ENCODE results near the gene DDX43.

DDX43 gene

DNA sequence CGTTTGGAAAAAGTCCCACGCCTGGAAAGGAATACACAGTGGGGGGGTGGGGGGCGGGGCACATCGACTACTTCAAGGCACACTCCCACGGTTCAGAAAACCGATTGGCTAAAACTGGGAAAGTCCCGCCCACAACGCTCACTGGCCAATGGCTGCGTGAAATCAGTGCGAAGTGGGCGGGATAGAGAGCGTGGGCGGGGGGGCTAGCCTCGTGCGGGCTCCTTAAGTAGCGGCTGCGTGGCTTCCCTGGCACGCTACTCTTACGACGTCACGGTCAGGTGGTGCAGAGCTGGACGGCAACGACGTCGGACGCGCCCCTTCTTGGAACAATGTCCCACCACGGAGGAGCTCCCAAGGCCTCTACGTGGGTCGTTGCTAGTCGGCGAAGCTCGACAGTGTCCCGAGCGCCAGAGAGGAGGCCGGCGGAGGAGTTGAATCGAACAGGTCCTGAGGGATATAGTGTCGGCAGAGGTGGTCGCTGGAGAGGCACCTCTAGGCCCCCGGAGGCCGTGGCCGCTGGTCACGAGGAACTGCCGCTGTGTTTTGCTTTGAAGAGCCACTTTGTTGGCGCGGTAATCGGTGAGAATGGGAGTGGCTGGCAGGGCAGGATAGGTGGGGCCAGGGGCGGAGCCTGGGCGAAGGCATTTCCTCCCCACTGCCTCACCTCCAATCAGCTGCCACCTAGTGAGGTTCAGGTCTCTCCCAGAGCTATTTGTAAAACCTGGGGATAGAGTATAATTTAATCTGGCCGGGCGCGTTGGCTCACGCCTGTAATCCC lies at the start of gene DDX43:
Gene DDX43 (plus strand): TSS at position 252 of the 778 bp plus-strand sequence. CDS start 78 bp downstream, at position 330.
- peak; percentile 56 for DNase-seq (ENCODE audit: low spot score)
- in situ Hi-C loops (cut with MboI; ENCODE audit: low pct_unique_long_range_greater_than_20kb, low sequenced_read_pairs, unreplicated experiment), result no loop called here

DNA sequence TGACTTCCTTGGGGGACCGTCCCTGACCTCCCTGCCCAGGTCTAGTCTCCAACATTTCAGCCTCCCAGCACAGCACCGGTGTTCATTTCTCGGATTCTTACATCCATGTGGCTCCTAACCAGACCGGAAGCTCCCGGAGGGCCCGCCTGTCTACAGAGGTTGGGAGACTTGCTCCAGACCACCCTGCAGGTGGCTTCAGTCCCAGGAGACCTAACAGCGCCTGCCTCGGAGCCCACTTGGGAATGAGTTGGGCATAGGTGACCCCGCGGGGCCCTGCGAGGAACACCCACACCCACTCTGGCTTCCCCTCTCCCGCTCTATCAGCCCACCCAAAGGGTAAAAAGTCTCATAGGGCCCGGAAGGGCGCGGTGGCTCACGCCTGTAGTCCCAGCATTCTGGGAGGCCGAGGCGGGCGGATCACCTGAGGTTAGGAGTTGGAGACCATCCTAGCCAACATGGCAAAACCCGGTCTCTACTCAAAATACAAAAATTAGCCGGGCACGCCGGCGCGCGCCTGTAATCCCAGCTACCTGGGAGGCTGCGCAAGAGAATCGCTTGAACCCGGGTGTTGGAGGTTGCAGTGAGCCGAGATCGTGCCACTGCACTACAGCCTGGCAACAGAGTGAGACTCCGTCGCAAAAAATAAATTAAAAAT lies 46.0 kb upstream of the DDX43 start:
- in situ Hi-C loops (cut with MboI; ENCODE audit: low pct_unique_long_range_greater_than_20kb, low sequenced_read_pairs, unreplicated experiment), result loop anchor here (25.0 kb wide), 1 partner anchor 936 kb away; no protein-coding TSS in a partner anchor
- no peak for DNase-seq (ENCODE audit: low spot score)
- TF ChIP-seq, protein P1, sequence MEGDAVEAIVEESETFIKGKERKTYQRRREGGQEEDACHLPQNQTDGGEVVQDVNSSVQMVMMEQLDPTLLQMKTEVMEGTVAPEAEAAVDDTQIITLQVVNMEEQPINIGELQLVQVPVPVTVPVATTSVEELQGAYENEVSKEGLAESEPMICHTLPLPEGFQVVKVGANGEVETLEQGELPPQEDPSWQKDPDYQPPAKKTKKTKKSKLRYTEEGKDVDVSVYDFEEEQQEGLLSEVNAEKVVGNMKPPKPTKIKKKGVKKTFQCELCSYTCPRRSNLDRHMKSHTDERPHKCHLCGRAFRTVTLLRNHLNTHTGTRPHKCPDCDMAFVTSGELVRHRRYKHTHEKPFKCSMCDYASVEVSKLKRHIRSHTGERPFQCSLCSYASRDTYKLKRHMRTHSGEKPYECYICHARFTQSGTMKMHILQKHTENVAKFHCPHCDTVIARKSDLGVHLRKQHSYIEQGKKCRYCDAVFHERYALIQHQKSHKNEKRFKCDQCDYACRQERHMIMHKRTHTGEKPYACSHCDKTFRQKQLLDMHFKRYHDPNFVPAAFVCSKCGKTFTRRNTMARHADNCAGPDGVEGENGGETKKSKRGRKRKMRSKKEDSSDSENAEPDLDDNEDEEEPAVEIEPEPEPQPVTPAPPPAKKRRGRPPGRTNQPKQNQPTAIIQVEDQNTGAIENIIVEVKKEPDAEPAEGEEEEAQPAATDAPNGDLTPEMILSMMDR (IDR thresholded peaks at IDR 0.05; ENCODE audit: extremely low read depth, insufficient read depth, missing control alignments), result no peak

More for the DNA sequence above, at the start of gene DDX43:
- TF ChIP-seq, protein P1 (IDR thresholded peaks at IDR 0.05; ENCODE audit: extremely low read depth, insufficient read depth, missing control alignments), result no peak

GRCh38 chr6:73349311-73349710 lies 45.3 kb upstream of the DDX43 start:
- DNase-seq (ENCODE audit: low spot score), result no peak
- in situ Hi-C loops (cut with MboI; ENCODE audit: low pct_unique_long_range_greater_than_20kb, low sequenced_read_pairs, unreplicated experiment), result loop anchor here (25.0 kb wide), 1 partner anchor 937 kb away; no protein-coding TSS in a partner anchor

DNA sequence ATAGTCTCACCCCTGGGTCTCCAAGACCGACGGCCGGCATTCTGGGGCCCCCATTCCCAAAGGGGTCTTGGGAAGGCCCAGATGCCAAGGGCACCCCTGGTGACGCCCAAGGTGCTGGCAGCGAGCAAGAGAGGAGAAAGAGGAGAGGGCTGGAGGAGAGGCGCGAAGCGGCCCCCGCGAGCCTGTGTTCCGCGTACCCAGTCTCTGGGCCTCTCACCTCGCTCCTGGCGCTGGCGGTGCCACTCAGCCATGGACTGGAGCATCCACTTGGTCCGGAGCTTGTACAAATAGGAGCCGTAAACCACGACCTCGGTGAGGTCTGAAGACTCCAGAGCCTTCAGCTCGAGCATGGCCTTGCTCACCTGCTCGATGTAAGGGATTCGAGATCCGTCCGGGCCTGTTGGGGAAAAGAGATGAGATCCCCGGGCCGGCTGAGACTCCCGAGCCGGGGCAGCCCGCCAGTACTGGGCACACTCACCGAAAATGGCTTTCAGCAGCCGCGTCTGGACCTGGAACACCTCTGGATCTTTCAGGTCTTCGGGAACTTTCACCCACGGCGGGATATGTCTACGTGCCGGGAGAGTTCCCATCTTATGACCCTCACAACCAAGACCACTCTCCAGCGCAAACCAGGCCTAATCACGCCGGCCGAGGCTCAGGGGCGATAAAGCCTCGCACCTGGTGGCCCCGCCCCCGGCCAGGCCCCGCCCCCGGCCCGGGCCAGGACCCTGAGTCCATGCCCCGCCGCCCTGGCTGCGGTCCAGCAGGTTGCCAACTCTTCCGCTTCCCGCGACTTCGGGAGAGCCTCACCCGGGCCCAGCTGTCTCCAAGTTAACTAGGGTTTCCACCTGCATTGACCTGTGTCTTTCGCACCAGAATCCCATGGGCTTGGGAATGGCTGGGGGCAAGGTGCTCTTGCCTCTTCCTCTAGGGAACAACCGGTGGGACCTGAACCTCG lies 40.7 kb upstream of the DDX43 start, which contains the start of gene DPPA5:
Gene DPPA5 (minus strand): TSS at position 641 of the 958 bp plus-strand sequence. CDS start 51 bp downstream, at position 590.
- TF ChIP-seq, protein P1 (IDR thresholded peaks at IDR 0.05; ENCODE audit: extremely low read depth, insufficient read depth, missing control alignments), result no peak
- DNase-seq (ENCODE audit: low spot score), result no peak
- in situ Hi-C loops (cut with MboI; ENCODE audit: low pct_unique_long_range_greater_than_20kb, low sequenced_read_pairs, unreplicated experiment), result no loop called here

More at GRCh38 chr6:73349311-73349710, 45.3 kb upstream of the DDX43 start:
- TF ChIP-seq, protein P1 (IDR thresholded peaks at IDR 0.05; ENCODE audit: extremely low read depth, insufficient read depth, missing control alignments), result no peak

- no peak for DNase-seq (ENCODE audit: low spot score)
- in situ Hi-C loops (cut with MboI; ENCODE audit: low pct_unique_long_range_greater_than_20kb, low sequenced_read_pairs, unreplicated experiment), result no loop called here
- TF ChIP-seq, protein P1 (IDR thresholded peaks at IDR 0.05; ENCODE audit: extremely low read depth, insufficient read depth, missing control alignments), result no peak
These were observed 32.3 kb upstream of the DDX43 start, which contains the start of gene KHDC3L for GRCh38 chr6:73362358-73362757. TSS of gene KHDC3L (plus strand) at chr6:73362658. CDS start at chr6:73362730, 72 bp downstream.
